COR-L47 (cell line): ENCODE measurements around the gene NUP93.

ENCODE experiments used
- DNase-seq: peaks from one replicate; lab custom pipeline; 2025; lab: John Stamatoyannopoulos, UW

The NUP93 gene

GRCh38 chr16:56743840-56744239 is 13.9 kb downstream of the NUP93 start:
- DNase-seq: no peak

- no peak for DNase-seq
These were observed 15.2 kb downstream of the NUP93 start for GRCh38 chr16:56744996-56745640.

DNA sequence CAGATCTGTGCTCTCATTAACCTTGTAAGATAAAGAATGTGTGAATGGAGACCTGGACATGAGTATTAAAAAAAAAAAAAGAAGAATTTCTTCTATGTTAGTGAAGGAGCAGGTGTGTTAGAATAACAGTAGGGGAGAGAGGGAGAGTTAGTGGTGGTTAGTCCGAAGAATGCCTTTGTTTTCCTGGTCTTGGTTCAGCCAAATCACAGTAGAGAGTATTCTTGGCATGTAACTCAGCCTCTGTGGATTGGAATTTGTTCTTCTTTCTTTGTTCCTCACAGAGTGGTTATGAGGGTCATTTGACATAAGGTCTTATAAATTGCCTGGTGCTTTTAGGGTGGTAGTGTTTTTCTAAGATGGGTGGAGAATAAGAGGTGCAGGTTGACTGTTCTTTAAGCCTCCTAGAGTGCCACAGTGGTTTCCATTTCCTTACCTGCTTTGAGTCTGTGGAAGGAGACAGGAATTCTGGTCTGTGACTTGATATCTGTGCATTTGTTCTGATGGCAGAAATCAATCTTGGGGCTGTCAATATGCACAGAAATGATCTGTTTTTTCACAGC is 17.6 kb downstream of the NUP93 start:
- DNase-seq: no peak

- DNase-seq: no peak
These were observed 18.3 kb downstream of the NUP93 start for GRCh38 chr16:56748191-56748590.

- no peak for DNase-seq
These were observed 18.9 kb downstream of the NUP93 start for GRCh38 chr16:56748826-56749225.

GRCh38 chr16:56749672-56750491 is 20.0 kb downstream of the NUP93 start:
- no peak for DNase-seq

GRCh38 chr16:56753410-56753809 is 23.5 kb downstream of the NUP93 start:
- no peak for DNase-seq

DNA sequence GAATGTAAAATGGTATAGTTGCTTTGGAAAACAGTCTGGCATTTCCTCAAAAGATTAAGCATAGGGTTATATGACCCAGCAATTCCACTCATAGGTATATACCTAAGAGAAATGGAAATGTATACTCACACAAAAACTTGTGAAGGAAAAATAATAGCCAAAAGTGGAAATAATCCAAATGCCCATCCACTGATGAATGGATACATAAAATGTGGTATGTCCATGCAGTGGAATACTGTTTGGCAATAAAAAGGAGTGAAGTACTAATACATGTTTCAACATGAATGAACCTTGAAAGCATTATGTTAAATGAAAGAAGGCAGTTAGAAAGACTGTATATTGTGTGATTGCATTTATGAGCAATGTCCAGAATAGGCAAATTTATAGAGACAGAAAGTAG is 25.1 kb downstream of the NUP93 start:
- no peak for DNase-seq

GRCh38 chr16:56758432-56758831 is 28.5 kb downstream of the NUP93 start:
- no peak for DNase-seq

GRCh38 chr16:56758930-56759329 is 29.0 kb downstream of the NUP93 start:
- no peak for DNase-seq

DNA sequence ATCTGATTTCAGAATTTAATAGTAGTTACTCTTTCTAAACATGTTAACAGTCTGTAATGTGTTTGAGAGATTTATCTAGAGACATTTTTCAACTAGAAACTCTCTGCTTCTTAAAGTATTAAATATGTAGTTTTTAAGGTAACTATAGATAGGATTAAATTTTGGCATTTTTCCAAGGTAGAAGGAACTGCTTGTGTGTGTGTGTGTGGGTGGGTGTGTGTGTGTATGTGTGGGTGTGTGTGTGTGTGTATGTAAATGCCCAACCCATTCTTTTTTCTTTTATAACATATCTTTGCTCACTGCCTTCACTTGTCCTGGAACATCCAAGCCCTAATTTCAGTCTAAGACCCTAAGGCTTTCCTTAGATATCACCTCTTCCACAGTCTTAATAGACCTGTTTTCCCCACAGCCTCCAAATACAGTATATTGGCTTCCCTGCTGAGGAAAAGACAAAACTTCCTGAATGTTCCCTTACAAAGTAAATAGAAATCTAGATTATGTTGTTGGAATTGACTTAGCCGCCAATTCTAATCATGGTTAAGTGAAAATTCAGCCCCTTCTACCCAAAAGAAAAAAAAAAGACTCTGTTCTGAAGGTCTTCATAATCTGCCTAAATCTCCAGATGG is 33.5 kb downstream of the NUP93 start:
- no peak for DNase-seq

- DNase-seq: no peak
These were observed 34.9 kb downstream of the NUP93 start for GRCh38 chr16:56764835-56765234.

- DNase-seq: no peak
These were observed 36.0 kb downstream of the NUP93 start for GRCh38 chr16:56765949-56766348.

DNA sequence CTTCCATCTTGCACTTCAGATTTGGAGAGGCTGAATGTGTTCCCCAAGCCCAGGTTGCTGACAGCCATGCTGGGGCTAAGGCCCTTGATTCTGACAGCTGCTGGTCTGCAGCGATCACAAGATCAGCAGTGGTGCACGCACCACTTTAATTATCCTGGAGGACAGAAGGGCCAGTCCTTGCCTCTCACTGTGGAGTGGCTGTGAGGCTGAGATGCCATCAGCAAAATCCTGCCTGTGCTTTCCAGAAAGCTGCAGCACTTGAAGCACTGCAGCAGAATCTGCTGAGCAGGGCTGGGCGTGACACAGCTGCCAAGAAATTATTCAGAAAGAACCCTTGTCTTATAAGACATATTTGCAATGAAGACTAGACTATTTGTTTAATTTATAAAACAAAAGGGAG is 37.1 kb downstream of the NUP93 start:
- DNase-seq: no peak

- DNase-seq: no peak
These were observed 39.7 kb downstream of the NUP93 start for GRCh38 chr16:56769677-56770076.

GRCh38 chr16:56771558-56772279 is 41.8 kb downstream of the NUP93 start:
- DNase-seq: no peak

DNA sequence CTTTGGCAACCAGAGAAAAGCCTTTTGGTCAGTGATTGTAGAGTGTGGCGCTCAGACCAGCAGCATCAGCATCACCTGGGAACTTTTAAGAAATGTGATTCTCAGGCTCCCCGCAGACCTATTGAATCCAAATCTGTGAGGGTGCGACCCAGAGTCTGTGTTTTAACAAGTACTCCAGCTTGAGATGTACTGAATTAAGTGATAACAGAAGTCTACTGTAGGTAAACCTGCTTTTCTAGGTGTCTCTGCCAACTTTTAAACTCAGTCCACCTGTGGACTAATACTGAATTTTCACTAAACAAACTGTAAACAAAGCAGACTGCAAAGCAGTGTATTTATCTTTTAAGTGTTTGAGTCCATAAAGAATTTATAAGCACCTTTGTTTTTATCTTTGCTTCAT is 43.6 kb downstream of the NUP93 start:
- peak; percentile 15 for DNase-seq

- DNase-seq: no peak
These were observed 44.2 kb downstream of the NUP93 start for GRCh38 chr16:56774016-56774680.

DNA sequence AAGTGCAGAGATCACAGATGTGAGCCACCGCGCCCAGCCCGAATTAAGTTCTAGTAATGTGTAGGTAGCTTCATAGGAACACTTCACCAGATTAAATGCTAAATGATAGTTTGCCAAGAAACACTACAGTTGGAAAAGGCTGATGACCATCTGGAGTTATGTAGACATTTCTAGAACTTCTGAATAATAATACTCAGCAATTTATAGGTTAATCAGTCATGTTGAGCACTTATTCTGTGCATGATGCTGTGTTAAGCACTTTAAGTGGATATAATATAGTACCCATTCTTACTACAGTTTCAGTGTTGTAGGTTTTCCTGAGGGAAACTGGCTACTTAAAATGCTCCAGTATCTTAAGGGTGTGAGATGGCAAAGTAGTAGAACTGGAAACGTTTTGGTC is 45.2 kb downstream of the NUP93 start:
- DNase-seq: no peak

DNA sequence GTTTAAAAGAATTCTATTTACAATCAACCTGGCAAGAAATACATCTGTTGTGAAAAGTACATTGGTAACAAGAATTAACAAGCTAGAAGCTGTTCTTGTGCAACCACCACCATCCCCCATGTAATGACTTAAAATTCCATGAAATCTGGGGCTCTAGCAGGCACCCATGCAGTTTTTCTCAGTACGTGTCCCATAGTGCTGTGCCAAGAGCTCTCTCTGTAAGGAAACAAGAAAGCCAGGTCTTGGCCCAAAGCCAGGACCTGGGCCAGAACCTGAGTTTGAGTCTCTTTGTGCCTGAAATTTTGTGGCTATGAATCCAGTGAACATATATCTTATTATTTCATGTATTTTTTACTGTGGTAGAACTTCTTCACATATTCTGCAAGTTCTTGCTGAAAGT is 46.6 kb downstream of the NUP93 start:
- peak; percentile 30 for DNase-seq

DNA sequence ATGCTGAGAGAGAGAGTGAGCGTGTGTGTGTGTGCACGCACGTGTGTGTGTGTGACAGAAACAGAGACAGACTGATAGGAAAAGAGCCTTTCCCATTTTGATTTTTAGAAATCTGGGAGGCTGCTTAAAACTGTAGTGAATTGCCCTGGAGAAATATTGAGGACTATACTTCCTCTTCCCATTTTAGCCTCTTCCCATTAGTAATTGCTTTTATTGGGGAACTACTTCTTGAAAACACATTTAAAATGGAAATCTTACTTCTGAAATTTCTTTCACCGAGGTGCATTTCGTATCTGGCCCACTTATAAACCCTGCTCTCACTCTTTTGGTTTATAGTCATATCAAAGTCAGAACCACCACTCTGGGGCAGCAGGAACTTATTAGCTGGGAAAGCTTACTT is 47.1 kb downstream of the NUP93 start:
- DNase-seq: no peak

DNA sequence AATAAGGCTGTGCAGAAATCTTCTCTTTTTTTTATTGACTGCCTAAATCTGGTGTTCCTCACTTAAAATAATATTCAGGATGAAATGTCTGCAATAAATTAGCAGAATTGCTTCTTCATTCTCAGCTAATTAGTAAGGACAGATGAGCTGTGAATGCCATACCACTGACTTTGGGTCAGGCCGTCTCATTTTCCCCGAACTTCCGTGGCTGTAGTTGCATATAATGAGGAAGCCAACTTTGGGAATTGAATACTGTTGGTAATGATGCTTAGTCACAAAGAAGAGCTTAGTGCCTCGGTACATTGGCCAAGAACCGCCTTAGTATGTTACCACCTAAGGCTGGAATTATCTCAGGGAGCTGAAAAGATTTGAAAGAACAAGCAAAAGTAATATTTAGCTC is 47.6 kb downstream of the NUP93 start:
- DNase-seq: no peak
